Posterior cingulate gyrus (tissue), 11 donors: ENCODE results near the gene C19orf81.

Experiments used
- DNase-seq, 10 donors: peaks; one replicate each; pipeline versions ENCODE4 v3.0.0 to v3.0.0-alpha.2; 2020 to 2021; ENCODE audit warnings: mixed read lengths in 3 of 10
- intact Hi-C: fragments of 100-400 bp; cut with DNase I; formaldehyde crosslinking; loops from one replicate; pipeline ENCODE4 v1.15.1; 2023

C19orf81 gene

GRCh38 chr19:50703915-50704796 lies 54.9 kb downstream of the C19orf81 start:
- intact Hi-C loops, result no loop called here
- DNase-seq, result no peak

DNA sequence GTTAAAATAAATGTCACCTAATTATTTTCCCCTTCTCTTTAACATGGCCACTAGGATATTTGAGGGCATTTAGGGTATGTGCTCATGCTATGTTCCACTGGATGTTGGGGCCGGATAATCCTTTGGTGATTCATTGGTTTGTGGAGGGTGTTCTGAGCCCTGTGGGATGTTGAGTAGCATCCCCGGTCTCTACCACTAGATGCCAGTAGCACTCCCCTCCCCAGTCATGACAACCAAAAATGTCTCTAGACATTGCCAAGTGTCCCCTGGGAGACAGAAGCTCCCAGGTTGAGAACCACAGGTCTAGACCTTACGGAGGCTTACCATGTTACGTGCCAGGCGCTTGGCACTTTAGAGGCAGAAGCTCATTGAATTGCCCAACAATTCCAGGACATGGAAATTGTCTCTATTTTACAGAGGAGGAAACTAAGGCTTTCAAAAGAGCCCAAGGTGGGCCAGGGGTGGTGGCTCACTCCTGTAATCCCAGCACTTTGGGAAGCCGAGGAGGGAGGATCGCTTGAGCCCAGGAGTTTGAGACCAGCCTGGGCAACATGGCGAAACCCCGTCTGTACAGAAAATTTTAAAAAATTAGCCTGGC lies 56.3 kb downstream of the C19orf81 start:
- intact Hi-C loops, result loop anchor here (5.0 kb wide), 1 partner anchor 77 kb away; no protein-coding TSS in a partner anchor
- peak in 1 of 10 donors; percentile 88 for DNase-seq

- intact Hi-C loops, result loop anchor here (5.0 kb wide), 1 partner anchor 76 kb away; no protein-coding TSS in a partner anchor
Observed at GRCh38 chr19:50706387-50706786, 57.1 kb downstream of the C19orf81 start.

GRCh38 chr19:50708179-50708879 lies 59.1 kb downstream of the C19orf81 start:
- intact Hi-C loops, result loop anchor here (5.0 kb wide), 1 partner anchor 74 kb away; no protein-coding TSS in a partner anchor
- DNase-seq, result peak in 1 of 10 donors; percentile 65

More at GRCh38 chr19:50706387-50706786, 57.1 kb downstream of the C19orf81 start:
- no peak for DNase-seq
